ENCODE results near the gene ANK3. TPM values are rescaled to one million over a fixed set of nuclear protein-coding genes. Genes with fewer than 3 reads are reported as not detected.

ANK3 gene
- polyA plus RNA-seq, 1 experiment, result 0.13 TPM

DNA sequence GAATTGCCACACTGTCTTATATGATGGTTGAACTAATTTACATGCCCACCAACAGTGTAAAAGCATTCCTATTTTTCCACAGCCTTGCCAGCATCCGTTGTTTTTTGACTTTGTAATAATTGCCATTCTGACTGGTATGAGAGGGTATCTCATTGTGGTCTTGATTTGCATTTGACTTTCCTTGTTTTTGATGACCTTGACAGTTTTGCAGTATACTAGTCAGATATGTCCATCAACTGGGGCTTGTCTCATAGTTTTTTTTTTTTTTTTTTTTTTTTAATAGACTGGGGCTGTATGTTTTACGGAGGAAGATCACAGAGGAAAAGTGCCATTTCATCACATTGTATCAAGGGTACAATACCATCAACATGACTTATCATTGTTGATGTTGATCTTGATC is 220.6 kb downstream of the ANK3 start:
- Histone ChIP-seq H3K4me3 (ENCODE audit: low read depth, low read length) (no peak overlapping the region), H3K27me3 (ENCODE audit: control insufficient read depth, insufficient read depth, low read length) (no peaks in the 10 kb centered on the region), H3K36me3 (ENCODE audit: control insufficient read depth, insufficient read depth, low read length) (no peaks in the 10 kb centered on the region)
- TF ChIP-seq, protein P1, sequence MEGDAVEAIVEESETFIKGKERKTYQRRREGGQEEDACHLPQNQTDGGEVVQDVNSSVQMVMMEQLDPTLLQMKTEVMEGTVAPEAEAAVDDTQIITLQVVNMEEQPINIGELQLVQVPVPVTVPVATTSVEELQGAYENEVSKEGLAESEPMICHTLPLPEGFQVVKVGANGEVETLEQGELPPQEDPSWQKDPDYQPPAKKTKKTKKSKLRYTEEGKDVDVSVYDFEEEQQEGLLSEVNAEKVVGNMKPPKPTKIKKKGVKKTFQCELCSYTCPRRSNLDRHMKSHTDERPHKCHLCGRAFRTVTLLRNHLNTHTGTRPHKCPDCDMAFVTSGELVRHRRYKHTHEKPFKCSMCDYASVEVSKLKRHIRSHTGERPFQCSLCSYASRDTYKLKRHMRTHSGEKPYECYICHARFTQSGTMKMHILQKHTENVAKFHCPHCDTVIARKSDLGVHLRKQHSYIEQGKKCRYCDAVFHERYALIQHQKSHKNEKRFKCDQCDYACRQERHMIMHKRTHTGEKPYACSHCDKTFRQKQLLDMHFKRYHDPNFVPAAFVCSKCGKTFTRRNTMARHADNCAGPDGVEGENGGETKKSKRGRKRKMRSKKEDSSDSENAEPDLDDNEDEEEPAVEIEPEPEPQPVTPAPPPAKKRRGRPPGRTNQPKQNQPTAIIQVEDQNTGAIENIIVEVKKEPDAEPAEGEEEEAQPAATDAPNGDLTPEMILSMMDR (IDR thresholded peaks at IDR 0.05; ENCODE audit: insufficient read depth, low read depth, low read length), result no peak
- POLR2A ChIA-PET, result no interaction called here
- CTCF ChIA-PET, result no interaction called here
- DNase-seq (ENCODE audit: low read depth), result no peak

DNA sequence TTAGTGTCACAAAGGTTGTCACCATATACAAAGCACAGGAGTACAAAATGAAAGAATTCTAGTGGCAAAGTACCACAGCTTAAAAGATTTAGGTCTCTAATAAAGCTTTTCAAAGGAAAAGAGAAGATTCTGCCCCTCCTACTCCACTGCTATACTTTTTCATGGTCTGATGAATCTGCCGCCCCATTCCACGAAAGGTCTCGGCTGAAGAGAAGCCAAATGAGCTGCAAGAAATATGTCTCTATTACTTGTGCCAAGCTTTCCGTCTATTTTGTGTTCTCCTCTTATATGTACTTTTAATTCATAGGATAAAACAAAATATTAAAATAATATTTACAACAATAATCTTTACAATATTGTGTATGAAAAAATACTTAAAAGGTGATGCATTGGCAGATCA is 222.6 kb downstream of the ANK3 start:
- no peak for DNase-seq (ENCODE audit: low read depth)
- Histone ChIP-seq H3K4me3 (ENCODE audit: low read depth, low read length) (no peak overlapping the region), H3K36me3 (ENCODE audit: control insufficient read depth, insufficient read depth, low read length) (no peaks in the 10 kb centered on the region), H3K27me3 (ENCODE audit: control insufficient read depth, insufficient read depth, low read length) (no peaks in the 10 kb centered on the region; the same call in 1 of the 2 replicates)
- ChIA-PET CTCF (interaction anchor here (1.2 kb wide), 1 partner anchor 23 kb away, joined by 3 read pairs; no protein-coding TSS in a partner anchor), POLR2A (no interaction called here)
- TF ChIP-seq, protein P1 (IDR thresholded peaks at IDR 0.05; ENCODE audit: insufficient read depth, low read depth, low read length), result no peak

DNA sequence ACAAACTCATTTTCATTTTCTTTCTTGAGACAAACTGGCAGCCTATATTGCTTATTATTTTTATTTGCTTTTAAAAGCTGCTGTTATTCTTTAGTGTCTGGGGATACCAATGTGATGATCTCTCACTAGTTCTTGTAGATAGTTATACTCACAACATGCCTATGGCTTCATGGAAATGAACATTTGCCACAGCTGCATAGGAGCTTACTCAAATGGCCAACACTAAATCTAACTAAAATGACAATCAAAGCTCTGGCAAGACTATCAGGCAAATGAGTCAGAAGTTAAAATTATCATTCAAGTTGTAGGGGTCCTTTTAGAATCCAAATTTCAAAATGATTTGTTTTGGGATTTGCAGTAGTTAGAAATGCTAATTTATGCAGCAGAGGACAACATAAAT is 225.9 kb downstream of the ANK3 start:
- TF ChIP-seq, protein P1 (IDR thresholded peaks at IDR 0.05; ENCODE audit: insufficient read depth, low read depth, low read length), result no peak
- CTCF ChIA-PET, result no interaction called here
- POLR2A ChIA-PET, result no interaction called here
- no peak overlapping the region for H3K4me3 ChIP-seq (ENCODE audit: low read depth, low read length)
- H3K27me3 ChIP-seq (ENCODE audit: control insufficient read depth, insufficient read depth, low read length), result no peaks in the 10 kb centered on the region; the same call in 1 of the 2 replicates
- no peaks in the 10 kb centered on the region for H3K36me3 ChIP-seq (ENCODE audit: control insufficient read depth, insufficient read depth, low read length)
- DNase-seq (ENCODE audit: low read depth), result no peak

DNA sequence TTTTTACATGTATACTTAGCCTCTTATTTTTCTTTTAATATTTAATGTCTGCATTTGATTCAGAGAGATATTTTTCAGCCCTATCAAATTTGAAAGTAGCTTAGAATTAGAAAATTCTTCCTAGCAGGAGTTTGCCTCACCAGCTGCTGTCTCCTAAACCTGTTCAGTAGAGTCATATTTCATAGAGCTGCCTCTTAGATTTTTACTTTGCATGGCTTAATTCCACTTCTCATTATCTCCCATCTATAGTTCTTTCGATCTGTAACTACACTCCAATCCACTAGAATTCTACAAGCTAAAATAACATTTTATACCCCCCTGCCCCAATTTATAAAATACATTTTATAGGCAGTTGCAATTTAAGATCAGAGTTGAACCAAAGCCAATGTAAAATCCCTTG is 227.0 kb downstream of the ANK3 start:
- DNase-seq (ENCODE audit: low read depth), result no peak

DNA sequence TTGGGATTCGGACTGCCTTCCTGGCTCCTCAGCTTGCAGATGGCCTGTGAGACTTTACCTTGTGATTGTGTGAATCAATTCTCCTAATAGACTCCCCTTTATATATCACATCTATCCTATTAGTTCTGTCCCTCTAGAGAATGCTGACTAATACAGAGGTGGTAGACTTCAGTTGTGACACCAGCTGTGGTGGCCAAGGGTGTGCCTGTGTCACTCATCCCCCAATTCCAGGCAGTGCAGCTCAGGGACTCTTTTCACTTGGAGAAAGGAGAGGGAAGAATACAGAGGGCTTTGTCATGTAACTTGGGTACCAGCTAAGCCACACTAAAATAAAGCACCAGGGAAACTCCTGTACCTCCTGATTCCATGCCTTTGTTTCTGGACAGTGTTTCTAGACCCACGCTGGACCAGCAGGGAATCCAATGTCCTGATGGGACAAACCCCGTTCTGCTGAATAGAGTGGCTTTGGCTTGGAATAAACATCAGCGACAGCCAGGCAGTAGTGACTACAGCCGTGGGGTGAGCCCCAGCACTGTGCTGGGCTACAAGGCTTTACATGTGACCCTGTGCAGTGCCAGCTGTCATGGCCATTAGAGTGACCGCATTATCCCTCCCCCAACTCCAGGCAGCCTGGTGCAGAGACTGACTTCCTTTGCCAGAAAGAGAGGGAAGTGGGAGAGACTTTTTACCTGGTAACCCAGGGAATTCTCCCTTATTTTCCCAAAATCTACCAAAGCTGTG is 233.6 kb downstream of the ANK3 start:
- TF ChIP-seq, protein P1 (IDR thresholded peaks at IDR 0.05; ENCODE audit: insufficient read depth, low read depth, low read length), result no peak
- Histone ChIP-seq H3K36me3 (ENCODE audit: control insufficient read depth, insufficient read depth, low read length) (no peaks in the 10 kb centered on the region), H3K27me3 (ENCODE audit: control insufficient read depth, insufficient read depth, low read length) (no peaks in the 10 kb centered on the region; the same call in 1 of the 2 replicates), H3K4me3 (ENCODE audit: low read depth, low read length) (no peak overlapping the region)
- ChIA-PET CTCF (interaction anchor here (1.1 kb wide), 1 partner anchor 22 kb away, joined by 3 read pairs; no protein-coding TSS in a partner anchor), POLR2A (no interaction called here)
- no peak for DNase-seq (ENCODE audit: low read depth)

More for the DNA sequence above, 227.0 kb downstream of the ANK3 start:
- POLR2A ChIA-PET, result no interaction called here
- Histone ChIP-seq H3K4me3 (ENCODE audit: low read depth, low read length) (no peak overlapping the region), H3K27me3 (ENCODE audit: control insufficient read depth, insufficient read depth, low read length) (no peaks in the 10 kb centered on the region; the same call in 1 of the 2 replicates), H3K36me3 (ENCODE audit: control insufficient read depth, insufficient read depth, low read length) (no peaks in the 10 kb centered on the region)
- TF ChIP-seq, protein P1 (IDR thresholded peaks at IDR 0.05; ENCODE audit: insufficient read depth, low read depth, low read length), result no peak
- CTCF ChIA-PET, result interaction anchor here (1.0 kb wide), 1 partner anchor 72 kb away, joined by 3 read pairs; no protein-coding TSS in a partner anchor

All from BJ (cell line).